Subcutaneous adipose tissue (tissue), 4 donors: Measurements from ENCODE around the gene AFDN. TPM values are rescaled to one million over a fixed set of nuclear protein-coding genes. Genes with fewer than 3 reads are reported as not detected.

ENCODE experiments used
- total RNA-seq, 4 donors: library from RNA; depleted of rRNA; stranded (reverse); fragments of >200 nt; gene quantifications; one replicate each; pipeline ENCODE4 v1.1.0, GENCODE V29; 2016
- TF ChIP-seq, protein P1 (sequence below): fragments of 450-650 bp; IDR thresholded peaks from one replicate; pipeline ENCODE4 v1.5.1; 2016; ENCODE audit warnings: low read depth, mild to moderate bottlenecking, control low read depth, antibody characterized with exemption, moderate library complexity

The AFDN gene
- total RNA-seq, 4 donors from 2014 or later: 51.5 to 126 (median 88.1) TPM

DNA sequence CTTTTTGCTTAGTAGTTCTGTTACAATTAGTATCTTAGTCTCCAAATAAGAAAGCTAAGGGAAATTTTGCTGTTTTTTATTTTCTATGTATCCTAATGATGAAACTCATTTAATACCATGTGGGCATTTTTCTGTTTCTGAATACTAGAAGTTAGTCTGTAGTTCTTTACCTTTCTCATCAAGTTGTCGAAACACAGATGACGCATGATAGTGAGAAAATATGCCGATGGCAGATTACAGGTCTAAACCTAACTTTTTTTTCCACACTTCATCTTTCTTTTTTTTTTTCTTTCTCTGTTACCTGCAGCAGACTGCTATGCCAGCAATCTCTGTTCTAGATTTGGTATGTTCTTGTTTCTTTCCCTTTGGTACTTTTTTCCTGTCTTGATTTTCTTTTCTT lies 127.4 kb downstream of the AFDN start:
- TF ChIP-seq, protein P1, sequence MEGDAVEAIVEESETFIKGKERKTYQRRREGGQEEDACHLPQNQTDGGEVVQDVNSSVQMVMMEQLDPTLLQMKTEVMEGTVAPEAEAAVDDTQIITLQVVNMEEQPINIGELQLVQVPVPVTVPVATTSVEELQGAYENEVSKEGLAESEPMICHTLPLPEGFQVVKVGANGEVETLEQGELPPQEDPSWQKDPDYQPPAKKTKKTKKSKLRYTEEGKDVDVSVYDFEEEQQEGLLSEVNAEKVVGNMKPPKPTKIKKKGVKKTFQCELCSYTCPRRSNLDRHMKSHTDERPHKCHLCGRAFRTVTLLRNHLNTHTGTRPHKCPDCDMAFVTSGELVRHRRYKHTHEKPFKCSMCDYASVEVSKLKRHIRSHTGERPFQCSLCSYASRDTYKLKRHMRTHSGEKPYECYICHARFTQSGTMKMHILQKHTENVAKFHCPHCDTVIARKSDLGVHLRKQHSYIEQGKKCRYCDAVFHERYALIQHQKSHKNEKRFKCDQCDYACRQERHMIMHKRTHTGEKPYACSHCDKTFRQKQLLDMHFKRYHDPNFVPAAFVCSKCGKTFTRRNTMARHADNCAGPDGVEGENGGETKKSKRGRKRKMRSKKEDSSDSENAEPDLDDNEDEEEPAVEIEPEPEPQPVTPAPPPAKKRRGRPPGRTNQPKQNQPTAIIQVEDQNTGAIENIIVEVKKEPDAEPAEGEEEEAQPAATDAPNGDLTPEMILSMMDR: no peak

DNA sequence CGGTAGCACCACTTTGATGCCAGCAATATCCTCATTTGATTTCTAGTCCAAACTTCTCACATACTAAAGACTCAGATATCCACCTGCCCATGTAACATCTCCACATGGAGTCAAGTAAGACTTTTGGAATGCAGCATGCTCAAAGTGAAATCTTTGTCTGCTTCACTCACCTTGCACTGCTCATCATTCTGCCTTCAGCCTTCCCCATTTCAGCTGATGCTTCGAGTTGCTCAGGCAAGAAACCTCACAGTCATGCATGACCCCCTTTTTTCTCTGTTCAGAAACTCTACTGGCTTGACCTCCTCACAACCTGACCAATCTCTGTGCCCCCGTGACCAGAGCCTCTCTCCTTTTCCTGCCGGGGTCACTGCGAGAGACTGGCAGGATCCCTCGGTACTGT lies 129.8 kb downstream of the AFDN start:
- TF ChIP-seq, protein P1: no peak

DNA sequence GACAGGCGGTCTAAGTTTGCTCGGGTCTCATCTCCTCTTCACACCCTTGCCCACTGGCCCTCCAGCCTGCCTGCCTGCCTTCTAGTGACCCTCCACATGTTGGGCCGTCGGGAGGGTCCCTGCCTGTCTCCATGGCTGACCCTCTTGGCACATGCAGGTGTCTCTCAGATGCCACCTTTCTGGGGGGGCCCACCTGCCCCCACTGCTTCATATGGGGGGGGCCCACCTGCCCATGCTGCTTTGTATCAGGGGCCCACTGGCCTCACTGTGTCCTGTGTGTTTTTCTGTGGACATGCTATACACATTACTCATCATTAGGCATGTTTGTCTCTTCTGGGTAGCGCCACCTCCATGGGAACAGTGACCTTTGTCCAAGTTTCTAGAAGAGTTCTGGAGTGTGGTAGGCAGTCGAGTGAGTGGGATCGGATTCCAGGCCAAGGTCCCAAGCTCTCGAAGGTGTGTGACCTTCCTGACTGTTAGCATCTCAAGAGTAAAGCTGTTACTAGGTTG lies 130.3 kb downstream of the AFDN start:
- TF ChIP-seq, protein P1: no peak

DNA sequence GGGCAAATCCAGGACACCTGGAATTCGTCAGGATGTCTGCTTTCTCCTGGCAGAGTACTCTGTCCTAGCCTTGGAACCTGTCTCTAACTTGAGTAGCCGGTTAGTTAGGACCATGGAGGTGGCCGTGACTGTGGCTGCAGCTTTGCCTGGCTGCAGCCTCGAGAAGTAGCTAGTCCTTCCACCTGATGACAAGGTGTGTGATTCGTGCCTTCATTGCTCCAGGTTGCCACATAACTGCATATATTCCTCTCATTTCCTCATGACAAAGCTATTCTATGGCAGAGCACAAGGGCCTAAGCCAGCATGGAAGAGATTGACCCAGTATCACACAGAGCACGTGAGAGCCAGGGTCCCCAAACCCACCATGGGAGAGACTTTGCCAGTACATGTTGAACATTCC lies 130.9 kb downstream of the AFDN start:
- TF ChIP-seq, protein P1: no peak

DNA sequence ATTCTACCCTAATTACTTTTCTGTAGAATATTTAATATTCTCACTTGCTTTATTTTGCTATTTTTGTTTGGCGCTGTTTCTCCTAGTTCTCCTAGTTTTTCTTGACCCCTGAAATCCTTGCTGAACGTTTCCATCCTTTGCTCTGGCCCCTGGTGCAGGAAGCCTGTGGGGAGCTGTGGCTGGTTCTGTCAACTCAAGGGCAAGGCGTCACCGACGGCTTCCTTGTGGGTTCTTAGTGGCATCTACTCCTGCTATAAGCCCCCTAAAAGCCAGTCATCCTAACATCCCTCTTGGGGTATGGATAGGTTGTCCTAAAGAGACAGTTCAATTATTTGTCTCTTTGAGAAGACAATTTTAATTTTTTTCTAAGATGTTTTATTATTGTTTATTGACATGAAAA lies 133.9 kb downstream of the AFDN start:
- TF ChIP-seq, protein P1: no peak

DNA sequence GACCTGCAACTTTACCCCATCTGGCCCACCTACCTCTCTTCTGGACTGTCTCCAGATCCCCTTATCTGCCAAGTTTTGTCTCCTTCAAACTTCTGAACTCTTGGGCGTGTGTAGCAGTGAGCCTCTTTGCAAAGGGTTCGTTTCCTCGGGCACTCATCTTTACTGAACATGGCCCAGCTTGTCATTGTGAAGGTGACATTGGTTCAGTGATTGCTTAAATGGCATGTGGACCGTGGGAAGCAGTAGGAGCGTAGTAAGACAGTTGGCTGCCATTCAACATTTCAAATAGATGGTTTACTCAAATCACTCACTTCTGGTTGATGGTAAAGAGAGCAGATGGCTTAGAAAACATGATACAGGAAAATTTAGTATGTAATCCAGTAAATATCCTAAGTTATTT lies 136.0 kb downstream of the AFDN start:
- TF ChIP-seq, protein P1: no peak

DNA sequence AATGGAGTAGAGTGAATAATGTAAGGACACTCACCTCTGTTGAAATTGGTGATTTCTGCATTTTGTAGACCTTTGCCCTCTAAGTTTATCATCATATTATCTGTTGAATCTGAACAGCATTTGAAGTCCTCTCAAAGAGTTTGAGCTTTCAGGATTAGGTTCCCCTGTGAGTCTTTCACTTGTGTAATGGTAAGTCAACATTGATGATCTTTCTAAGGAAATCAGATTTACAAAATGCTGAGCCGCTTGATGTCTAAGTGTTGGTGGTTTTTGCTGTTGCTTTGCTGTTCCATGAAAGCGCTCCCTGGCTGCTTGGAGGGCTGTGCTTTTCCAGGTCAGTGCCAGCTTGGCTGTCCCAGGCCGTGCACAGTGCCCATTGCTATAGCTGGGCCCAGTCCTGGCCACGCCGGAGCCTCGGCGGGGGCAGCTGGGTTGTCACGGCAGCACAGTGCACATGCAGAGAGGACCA lies 136.9 kb downstream of the AFDN start:
- TF ChIP-seq, protein P1: no peak
